Stimulated activated naive B cell treated with anti-CD40 and anti-IgM and Interleukin-4, amounts not matched to agents 10 μg/mL and 1 μg/mL and 100 μg/mL, for 72 hours (primary cell): ENCODE results near the gene HIRIP3.

Experiments used
- ATAC-seq, 2 donors: fragments of 150-1000 bp; cut with Tn5 transposase; replicated peaks; 2 replicates each; pipeline ENCODE4 v1.10.0; 2021; ENCODE audit warnings: moderate library complexity in 1 of 2
- DNase-seq: peaks from one replicate; pipeline ENCODE4 v3.0.0; 2021
- H3K27ac Mint-ChIP-seq: one replicate; pipeline ENCODE4 v1.8.0; 2022; ENCODE audit warnings: mild to moderate bottlenecking, mixed read lengths
- H3K27me3 Mint-ChIP-seq, 2 donors: one replicate each; pipeline ENCODE4 v1.8.0; 2022; ENCODE audit warnings: mixed read lengths in 2 of 2
- H3K36me3 Mint-ChIP-seq, 2 donors: one replicate each; pipeline ENCODE4 v1.8.0; 2022; ENCODE audit warnings: mixed read lengths in 2 of 2, mild to moderate bottlenecking in 1 of 2
- H3K4me1 Mint-ChIP-seq, 2 donors: one replicate each; pipeline ENCODE4 v1.8.0; 2022; ENCODE audit warnings: mixed read lengths in 2 of 2, mild to moderate bottlenecking in 1 of 2
- H3K4me3 Mint-ChIP-seq, 2 donors: one replicate each; pipeline ENCODE4 v1.8.0; 2022; ENCODE audit warnings: mild to moderate bottlenecking in 2 of 2, mixed read lengths in 2 of 2, moderate library complexity in 1 of 2
- H3K9me3 Mint-ChIP-seq, 2 donors: one replicate each; pipeline ENCODE4 v1.8.0; 2022; ENCODE audit warnings: mixed read lengths in 2 of 2, mild to moderate bottlenecking in 1 of 2

The HIRIP3 gene

DNA sequence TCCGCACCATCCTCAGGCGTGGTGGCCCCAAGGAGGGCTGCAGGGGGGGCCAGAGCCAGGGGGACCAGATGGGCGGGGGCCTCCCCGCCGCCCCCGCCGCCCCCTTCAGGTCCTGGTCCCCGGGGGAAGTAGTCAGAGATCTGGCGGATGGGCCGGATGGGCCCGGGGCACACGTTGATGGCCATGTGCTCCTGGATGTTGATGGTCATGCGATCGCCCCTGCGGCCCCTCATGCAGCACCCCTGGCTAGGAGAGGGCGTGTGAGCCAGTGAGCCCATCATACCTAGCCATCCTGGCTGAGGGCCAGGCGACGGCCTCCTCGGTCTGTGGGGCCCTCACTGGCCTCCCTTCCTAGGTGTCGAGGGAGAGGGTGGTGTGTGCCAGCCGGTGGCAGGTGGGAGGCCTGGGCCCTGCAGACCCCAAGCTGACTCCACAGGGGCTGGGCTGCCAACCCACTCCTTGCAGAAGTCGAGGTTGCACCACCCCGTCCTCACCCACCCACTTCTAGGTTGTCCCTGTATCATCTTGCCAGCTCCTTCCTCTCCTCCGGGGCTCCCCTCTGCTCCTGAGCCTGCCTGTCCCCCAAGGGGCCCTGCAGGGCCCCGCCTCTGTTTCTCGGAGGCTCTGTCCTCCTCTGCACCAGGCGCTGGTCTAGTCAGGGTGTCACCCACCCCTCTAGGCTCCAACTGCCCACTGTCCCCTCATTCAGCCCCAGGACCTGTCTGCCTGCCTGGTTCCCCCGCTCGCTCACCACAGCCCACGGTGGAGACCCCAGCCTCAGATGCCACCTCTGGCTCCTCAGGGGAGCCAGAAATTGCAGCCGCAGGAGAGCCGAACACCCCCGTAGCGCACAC, 14.8 kb upstream of the HIRIP3 start:
- Mint-ChIP-seq H3K4me3 (peak overlapping the region; percentile 61 to 72), H3K9me3 (no peaks in the 10 kb centered on the region), H3K36me3 (peaks cover 5 to 14% of the 10 kb centered on the region in 2 donors), H3K27ac (no peak overlapping the region), H3K4me1 (peaks cover 17 to 30% of the 10 kb centered on the region in 2 donors), H3K27me3 (peaks cover 26 to 31% of the 10 kb centered on the region in 2 donors)
- DNase-seq (no peak), ATAC-seq (peak in 1 of 2 donors; percentile 13)

DNA sequence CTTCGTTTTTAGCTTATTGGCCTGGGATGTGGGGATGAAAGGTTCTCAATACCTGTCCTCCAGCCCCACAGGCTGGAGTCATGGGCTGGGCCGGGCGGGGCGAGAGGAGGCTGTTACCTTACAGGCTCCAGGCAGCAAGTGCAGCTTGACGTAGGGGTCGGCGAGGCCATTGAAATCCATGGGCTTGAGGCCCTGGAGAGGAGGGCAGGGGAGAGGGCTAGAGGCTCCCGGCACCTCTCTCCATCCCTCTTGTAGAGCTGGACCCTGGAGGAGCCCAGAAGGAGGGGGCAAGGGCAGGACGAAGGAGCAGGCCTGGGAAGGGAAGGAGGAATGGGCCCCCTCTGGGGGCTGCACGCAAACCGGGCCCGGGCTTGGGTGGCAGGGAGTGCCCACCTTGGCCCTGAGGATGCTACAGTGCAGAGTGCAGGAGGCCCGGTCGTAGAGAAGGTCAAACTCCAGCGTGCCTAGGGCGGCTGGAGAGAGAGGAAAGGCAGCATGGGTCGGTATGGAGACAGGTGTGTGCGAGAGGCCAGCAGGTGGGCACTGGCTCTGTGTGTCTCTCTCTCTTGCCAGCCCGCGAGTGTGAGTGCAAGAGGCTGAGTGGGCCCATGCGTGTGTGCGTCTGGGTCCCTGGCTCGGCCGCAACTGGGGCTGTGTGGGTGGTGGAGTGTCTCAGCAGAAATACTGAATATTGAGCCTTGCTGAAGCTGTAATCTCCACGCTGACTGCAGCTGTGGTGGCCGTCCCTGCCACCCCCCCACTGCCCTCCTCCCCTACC, 13.9 kb upstream of the HIRIP3 start:
- Mint-ChIP-seq H3K27me3 (peaks cover 26 to 30% of the 10 kb centered on the region in 2 donors), H3K4me3 (peak overlapping the region in 1 of 2 donors; percentile 70), H3K27ac (no peak overlapping the region), H3K9me3 (no peaks in the 10 kb centered on the region), H3K4me1 (peaks cover 23 to 40% of the 10 kb centered on the region in 2 donors), H3K36me3 (peaks cover 6 to 16% of the 10 kb centered on the region in 2 donors)
- no peak for DNase-seq
- no peak for ATAC-seq

DNA sequence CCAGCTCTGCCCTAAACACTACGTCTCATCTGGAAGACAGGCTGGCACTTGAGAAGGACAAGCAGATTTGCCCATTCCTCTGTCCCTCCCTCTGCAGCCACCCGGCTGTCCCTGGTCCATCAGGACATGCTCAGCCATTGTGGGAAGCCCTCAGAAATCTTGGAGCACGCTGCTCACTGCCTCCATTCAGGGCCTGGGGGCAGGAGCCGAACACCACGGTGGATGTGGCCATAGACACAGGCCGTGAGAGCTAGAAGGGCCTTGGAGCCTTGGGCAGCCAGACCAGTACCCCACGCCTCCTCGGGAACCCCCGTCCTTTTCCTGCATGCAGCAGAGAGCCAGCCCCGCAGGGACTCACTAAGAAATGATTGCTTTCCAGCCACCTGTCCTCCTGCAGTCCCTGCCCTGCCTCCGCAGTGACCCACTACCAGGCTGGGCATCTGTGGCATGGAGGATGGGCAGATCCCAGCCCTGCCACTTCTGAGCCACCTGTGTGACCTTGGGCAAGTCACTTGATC, 12.0 kb upstream of the HIRIP3 start:
- Mint-ChIP-seq H3K36me3 (peaks cover 13 to 30% of the 10 kb centered on the region in 2 donors), H3K4me1 (peaks cover 27 to 40% of the 10 kb centered on the region in 2 donors), H3K27ac (peak overlapping the region; percentile 80), H3K9me3 (no peaks in the 10 kb centered on the region), H3K4me3 (no peak overlapping the region), H3K27me3 (peaks cover 26 to 30% of the 10 kb centered on the region in 2 donors)
- no peak for ATAC-seq
- no peak for DNase-seq

DNA sequence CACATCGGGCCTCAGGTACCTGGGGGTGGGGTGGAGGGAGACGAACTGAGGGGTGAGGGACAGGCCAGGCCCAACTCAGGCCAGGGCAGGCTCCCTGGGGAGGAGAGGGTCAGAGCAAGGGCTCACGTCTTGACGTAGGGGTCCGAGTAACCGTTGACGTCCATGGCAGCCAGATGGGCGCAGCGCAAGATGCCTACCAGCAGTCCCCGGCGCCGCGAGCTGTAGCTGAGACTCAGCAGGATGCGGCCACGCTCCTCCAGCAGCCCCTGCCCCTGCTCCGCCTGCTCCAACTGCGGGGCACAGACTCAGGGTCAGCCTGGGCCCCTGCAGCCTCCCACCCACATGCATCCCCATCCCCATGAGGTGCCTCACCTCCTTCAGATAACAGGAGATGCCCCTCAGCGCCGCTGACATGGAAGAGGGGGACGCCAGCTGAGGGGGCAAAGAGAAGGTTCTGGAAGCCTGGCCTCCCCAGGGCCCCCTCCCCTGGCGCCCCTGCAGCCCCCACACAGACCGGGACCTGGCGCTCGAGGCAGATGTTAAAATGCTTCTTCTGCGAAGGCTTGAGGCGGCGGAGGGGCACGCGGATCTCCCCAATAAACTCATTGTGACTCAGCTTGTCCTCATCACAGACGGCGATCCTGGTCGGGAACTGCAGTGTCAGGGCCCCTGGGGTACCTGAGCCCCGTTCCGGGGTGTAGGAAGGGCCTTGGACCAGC, 11.4 kb upstream of the HIRIP3 start:
- Mint-ChIP-seq H3K27ac (no peak overlapping the region), H3K36me3 (peaks cover 18 to 32% of the 10 kb centered on the region in 2 donors), H3K4me3 (no peak overlapping the region), H3K27me3 (peaks cover 22 to 25% of the 10 kb centered on the region in 2 donors), H3K9me3 (no peaks in the 10 kb centered on the region), H3K4me1 (peaks cover 25 to 34% of the 10 kb centered on the region in 2 donors)
- ATAC-seq (no peak), DNase-seq (no peak)

DNA sequence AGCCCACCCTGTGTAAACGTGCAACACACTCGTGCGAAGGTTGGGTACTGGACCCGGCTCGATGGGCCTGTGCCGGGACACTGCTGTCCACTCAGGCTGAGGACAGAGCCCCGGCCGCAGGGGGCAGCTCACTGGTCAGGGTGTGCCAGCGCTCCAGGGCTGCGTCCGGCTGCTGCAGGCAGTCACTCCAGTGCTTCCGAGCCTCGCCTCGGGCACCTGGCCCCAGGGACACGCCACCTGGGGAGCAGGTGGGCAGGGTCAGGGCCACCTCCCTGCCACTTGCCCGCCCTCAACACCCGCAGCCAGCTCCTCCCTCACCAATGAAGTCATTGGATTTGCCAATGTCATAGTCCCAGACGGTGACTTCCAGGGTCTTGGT, 10.7 kb upstream of the HIRIP3 start:
- H3K4me3 Mint-ChIP-seq: no peak overlapping the region
- peaks cover 24 to 38% of the 10 kb centered on the region in 2 donors for H3K36me3 Mint-ChIP-seq
- no peaks in the 10 kb centered on the region for H3K9me3 Mint-ChIP-seq
- DNase-seq: no peak
- H3K27me3 Mint-ChIP-seq: peaks cover 17 to 19% of the 10 kb centered on the region in 2 donors
- no peak overlapping the region for H3K27ac Mint-ChIP-seq
- H3K4me1 Mint-ChIP-seq: peaks cover 25 to 27% of the 10 kb centered on the region in 2 donors
- ATAC-seq: no peak

DNA sequence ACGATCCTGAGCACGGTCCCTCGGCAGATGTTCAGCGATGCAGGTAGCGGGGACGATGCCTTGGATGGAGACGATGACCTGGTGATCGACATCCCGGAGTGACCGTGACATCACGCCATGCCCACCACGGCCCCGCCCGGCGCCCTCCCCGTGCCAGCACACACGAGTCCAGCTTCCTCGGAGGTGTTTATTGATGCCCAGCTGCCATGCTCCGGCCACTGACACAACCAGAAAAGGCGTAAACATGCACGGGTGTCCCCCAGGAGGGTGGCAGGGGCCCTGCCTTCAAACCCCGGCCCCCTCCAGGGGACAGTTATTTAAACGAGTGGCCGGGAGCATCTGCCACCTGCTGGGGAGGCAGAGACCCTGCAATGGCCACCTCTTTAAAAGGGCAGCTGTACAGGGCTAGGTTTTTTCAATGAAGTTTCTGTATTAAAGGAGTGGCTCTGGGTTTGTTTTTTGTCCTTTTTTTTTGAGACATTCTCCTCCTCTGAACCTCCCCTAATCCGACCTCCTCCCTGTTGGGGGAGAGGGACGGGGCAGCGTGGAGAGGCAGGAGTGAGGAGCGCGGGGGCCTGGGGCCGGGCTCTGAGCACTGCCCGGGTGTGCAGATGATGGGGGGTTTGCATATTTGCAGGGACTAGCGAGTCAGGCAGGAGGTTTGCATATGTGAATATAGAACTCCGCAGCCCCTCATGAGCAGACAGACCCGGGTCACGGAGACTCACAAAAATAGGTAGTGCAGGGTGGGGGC, 10.1 kb upstream of the HIRIP3 start:
- Mint-ChIP-seq H3K4me3 (no peak overlapping the region), H3K27me3 (peaks cover 16 to 17% of the 10 kb centered on the region in 2 donors), H3K4me1 (peaks cover 24% of the 10 kb centered on the region in 2 donors), H3K9me3 (no peaks in the 10 kb centered on the region), H3K27ac (no peak overlapping the region), H3K36me3 (peaks cover 24 to 38% of the 10 kb centered on the region in 2 donors)
- DNase-seq (no peak), ATAC-seq (peak; percentile 71 to 79)

DNA sequence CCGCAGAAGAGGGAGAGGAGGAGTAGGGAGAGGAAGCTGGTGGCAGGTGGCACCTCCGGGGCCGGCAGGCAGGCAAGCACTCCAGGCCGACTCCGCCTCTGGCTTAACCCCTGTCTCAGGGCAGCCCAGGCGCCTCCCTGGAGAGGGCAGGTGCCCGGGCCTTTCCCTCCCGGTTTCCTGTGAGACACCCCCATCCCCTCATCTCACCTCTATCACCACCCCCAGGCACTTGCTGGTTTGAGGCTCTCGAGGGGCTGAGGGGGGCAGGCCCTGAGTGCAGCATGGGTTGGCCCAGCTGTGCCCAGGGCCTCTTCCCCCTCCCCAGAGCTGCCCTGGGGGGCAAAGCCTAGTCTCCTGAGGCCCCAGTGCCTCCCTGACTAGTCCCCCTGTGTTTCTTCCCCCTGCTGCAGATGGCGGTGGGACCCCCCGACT, 9.4 kb upstream of the HIRIP3 start:
- Mint-ChIP-seq H3K36me3 (peaks cover 25 to 40% of the 10 kb centered on the region in 2 donors), H3K27ac (peak overlapping the region; percentile 65), H3K4me1 (peaks cover 20 to 21% of the 10 kb centered on the region in 2 donors), H3K9me3 (no peaks in the 10 kb centered on the region), H3K4me3 (peak overlapping the region in 1 of 2 donors; percentile 34), H3K27me3 (peaks cover 9 to 10% of the 10 kb centered on the region in 2 donors)
- no peak for DNase-seq
- ATAC-seq: peak; percentile 30 to 48

DNA sequence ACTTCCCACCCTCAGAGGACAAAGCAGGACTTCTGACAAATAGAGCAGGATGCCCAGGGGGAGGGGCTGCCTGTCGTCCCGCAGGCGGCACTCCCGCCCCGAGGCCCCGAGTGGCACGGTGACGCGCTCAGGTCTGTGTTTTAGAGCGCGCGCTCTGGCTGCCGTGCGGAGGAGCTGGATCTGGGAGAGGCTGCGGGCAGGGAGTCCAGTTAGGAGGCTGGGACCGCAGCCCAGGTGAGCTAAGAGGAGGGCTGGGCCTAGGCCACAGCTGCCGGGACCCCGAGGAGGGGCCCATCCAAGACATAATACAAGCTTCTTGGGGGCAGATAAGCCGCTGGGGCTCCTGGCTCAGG, 9.0 kb upstream of the HIRIP3 start:
- Mint-ChIP-seq H3K27me3 (peaks cover 5 to 6% of the 10 kb centered on the region in 2 donors), H3K4me1 (peaks cover 25% of the 10 kb centered on the region in 2 donors), H3K36me3 (peaks cover 29 to 44% of the 10 kb centered on the region in 2 donors), H3K27ac (peak overlapping the region; percentile 69), H3K9me3 (no peaks in the 10 kb centered on the region), H3K4me3 (peak overlapping the region; percentile 34 to 39)
- DNase-seq (no peak), ATAC-seq (no peak)

DNA sequence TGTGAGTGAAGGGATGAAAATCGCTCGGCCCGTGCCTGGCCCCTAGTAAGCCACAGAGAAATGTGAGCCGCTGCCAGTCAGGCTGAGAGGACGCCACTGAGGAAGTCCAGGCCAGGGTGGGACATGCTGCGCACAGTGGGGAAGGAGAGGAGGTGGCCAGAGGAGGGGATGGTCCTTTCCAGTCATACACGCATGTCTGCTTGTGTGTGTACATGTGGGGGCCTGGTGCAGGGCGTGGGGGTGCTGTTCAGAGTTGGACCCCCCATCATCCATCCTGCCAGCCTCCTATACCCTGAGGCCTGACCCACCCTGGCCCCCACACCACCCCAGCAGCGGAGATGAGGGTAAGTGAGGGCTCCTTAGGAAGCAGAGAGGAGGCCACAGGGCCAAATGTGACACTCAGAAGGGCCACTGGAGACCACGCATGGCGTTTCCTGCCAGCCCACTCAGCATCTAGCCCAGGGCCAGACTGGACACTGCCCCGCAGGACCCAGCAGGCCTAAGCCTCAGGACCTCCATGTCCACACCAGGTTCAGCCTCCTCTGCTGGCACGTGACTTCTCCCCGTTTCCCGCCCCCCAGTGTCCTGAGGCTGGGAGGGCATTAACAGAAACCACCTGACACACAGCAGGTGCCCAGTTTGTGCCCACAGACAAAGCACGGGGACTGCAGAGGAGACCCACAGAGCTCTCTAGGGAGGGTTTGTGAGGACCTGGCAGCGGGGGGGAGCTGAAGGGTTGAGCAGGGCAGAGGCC, 8.4 kb upstream of the HIRIP3 start:
- ATAC-seq (no peak), DNase-seq (no peak)
- Mint-ChIP-seq H3K36me3 (peaks cover 30 to 50% of the 10 kb centered on the region in 2 donors), H3K27ac (peak overlapping the region; percentile 69), H3K4me1 (peaks cover 30 to 31% of the 10 kb centered on the region in 2 donors), H3K27me3 (peaks cover 0 to under 1% of the 10 kb centered on the region in 2 donors), H3K9me3 (no peaks in the 10 kb centered on the region), H3K4me3 (peak overlapping the region in 1 of 2 donors; percentile 39)

DNA sequence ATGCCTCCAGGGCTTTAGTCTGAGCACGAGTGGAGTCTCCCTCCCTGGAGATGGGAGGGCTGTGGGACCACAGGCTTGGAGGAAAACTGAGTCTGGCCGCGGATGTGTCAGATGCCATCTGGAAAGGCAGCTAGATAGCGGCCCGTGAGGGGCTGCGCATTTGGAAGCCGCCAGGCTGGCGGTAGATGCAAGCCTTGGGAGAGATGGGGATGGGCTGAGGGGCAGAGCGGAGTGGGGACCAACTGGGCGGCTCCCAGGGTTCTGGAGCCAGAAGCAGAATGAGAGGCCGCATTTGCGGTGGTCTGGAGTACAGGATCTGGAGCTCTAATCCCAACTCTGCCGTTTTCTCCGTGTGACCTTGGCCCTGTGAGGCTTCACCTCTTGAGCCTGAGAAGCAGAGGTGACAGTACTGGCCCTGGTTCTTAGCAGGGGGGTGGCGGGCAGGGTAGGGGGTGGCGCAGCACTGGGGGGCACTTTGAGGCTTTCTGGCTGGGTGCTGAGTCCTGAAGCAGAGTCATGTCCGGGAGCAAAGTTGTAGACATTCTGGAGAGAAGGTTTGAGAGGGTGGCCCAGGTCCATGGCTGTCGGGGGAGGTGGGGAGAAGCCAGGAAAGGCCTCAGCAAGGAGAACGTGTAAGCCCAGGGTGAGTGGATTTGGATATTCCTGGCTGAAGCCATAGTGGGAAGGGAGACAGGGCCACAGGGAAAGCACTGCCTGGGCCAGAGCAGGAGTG, 7.4 kb upstream of the HIRIP3 start:
- no peak overlapping the region for H3K4me3 Mint-ChIP-seq
- no peaks in the 10 kb centered on the region for H3K27me3 Mint-ChIP-seq
- DNase-seq (no peak), ATAC-seq (no peak)
- H3K9me3 Mint-ChIP-seq: no peaks in the 10 kb centered on the region
- H3K36me3 Mint-ChIP-seq: peaks cover 29 to 53% of the 10 kb centered on the region in 2 donors
- peaks cover 31 to 32% of the 10 kb centered on the region in 2 donors for H3K4me1 Mint-ChIP-seq
- H3K27ac Mint-ChIP-seq: no peak overlapping the region

DNA sequence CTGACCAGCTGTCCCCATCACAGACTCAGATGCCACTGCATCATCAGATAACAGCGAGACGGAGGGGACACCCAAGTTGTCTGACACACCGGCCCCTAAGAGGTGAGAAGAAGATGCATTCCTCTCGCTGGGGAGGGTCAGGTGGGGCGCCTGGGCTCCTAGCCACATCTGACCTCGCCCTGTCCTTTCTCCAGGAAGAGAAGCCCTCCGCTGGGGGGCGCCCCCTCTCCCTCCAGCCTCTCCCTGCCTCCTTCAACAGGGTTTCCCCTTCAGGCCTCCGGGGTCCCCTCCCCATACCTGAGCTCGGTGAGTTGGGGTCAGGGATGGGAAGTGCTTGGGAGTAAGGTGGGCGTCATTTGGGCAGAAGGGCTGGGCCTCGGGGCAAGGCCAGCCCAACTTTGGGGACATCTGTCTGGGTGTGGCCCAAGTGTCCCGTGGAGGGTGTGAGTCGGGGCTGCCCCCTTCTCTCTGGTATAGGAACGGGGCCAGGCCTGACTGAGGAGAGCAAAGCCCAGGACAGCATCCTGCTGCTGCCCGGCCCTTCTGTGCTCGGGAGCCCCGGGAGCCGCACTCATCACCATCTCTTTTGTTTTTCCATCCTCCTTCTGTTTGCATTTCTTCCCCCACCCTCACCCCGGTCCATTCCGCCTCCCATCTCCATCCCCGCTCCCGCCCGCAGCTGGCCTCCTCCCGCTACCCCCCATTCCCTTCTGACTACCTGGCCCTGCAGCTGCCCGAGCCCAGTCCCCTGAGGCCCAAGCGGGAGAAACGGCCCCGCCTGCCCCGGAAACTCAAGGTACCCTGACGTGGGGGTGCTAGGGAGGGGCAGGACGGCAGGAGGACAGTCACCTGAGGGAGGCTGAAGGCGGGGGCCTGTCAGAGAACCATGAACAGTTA, 5.6 kb upstream of the HIRIP3 start:
- Mint-ChIP-seq H3K36me3 (peaks cover 31 to 56% of the 10 kb centered on the region in 2 donors), H3K4me1 (peaks cover 38 to 41% of the 10 kb centered on the region in 2 donors), H3K27ac (no peak overlapping the region), H3K9me3 (no peaks in the 10 kb centered on the region), H3K4me3 (no peak overlapping the region), H3K27me3 (no peaks in the 10 kb centered on the region)
- DNase-seq (no peak), ATAC-seq (no peak)
